ENCODE data around the gene ADAMTS19.

ADAMTS19 gene

GRCh38 chr5:129499208-129499852 lies 39.2 kb downstream of the ADAMTS19 start:
- H3K4me3 ChIP-seq (ENCODE audit: low read length): no peak overlapping the region
- TF ChIP-seq ZNF274 (IDR thresholded peaks at IDR 0.05; ENCODE audit: low read depth, low read length): no peak

GRCh38 chr5:129500101-129500500 lies 40.0 kb downstream of the ADAMTS19 start:
- no peak overlapping the region for H3K4me3 ChIP-seq (ENCODE audit: low read length)
- TF ChIP-seq ZNF274 (IDR thresholded peaks at IDR 0.05; ENCODE audit: low read depth, low read length): no peak

GRCh38 chr5:129506086-129506485 lies 46.0 kb downstream of the ADAMTS19 start:
- no peak for TF ChIP-seq ZNF274 (IDR thresholded peaks at IDR 0.05; ENCODE audit: low read depth, low read length)
- no peak overlapping the region for H3K4me3 ChIP-seq (ENCODE audit: low read length)

GRCh38 chr5:129506950-129507349 lies 46.9 kb downstream of the ADAMTS19 start:
- H3K4me3 ChIP-seq (ENCODE audit: low read length): no peak overlapping the region
- no peak for TF ChIP-seq ZNF274 (IDR thresholded peaks at IDR 0.05; ENCODE audit: low read depth, low read length)

GRCh38 chr5:129507527-129507926 lies 47.4 kb downstream of the ADAMTS19 start:
- no peak for TF ChIP-seq ZNF274 (IDR thresholded peaks at IDR 0.05; ENCODE audit: low read depth, low read length)
- H3K4me3 ChIP-seq (ENCODE audit: low read length): no peak overlapping the region

GRCh38 chr5:129508606-129509005 lies 48.5 kb downstream of the ADAMTS19 start:
- no peak for TF ChIP-seq ZNF274 (IDR thresholded peaks at IDR 0.05; ENCODE audit: low read depth, low read length)

GRCh38 chr5:129509363-129509975 lies 49.4 kb downstream of the ADAMTS19 start:
- H3K4me3 ChIP-seq (ENCODE audit: low read length): no peak overlapping the region
- no peak for TF ChIP-seq ZNF274 (IDR thresholded peaks at IDR 0.05; ENCODE audit: low read depth, low read length)

More at GRCh38 chr5:129508606-129509005, 48.5 kb downstream of the ADAMTS19 start:
- no peak overlapping the region for H3K4me3 ChIP-seq (ENCODE audit: low read length)

- TF ChIP-seq ZNF274 (IDR thresholded peaks at IDR 0.05; ENCODE audit: low read depth, low read length): no peak
- H3K4me3 ChIP-seq (ENCODE audit: low read length): no peak overlapping the region
These were observed 51.2 kb downstream of the ADAMTS19 start for GRCh38 chr5:129511291-129511690.

GRCh38 chr5:129541051-129541450 lies 81.0 kb downstream of the ADAMTS19 start:
- TF ChIP-seq ZNF274 (IDR thresholded peaks at IDR 0.05; ENCODE audit: low read depth, low read length): no peak
- no peak overlapping the region for H3K4me3 ChIP-seq (ENCODE audit: low read length)

- TF ChIP-seq ZNF274 (IDR thresholded peaks at IDR 0.05; ENCODE audit: low read depth, low read length): no peak
- H3K4me3 ChIP-seq (ENCODE audit: low read length): no peak overlapping the region
These were observed 81.7 kb downstream of the ADAMTS19 start for GRCh38 chr5:129541648-129542251.

- no peak overlapping the region for H3K4me3 ChIP-seq (ENCODE audit: low read length)
- no peak for TF ChIP-seq ZNF274 (IDR thresholded peaks at IDR 0.05; ENCODE audit: low read depth, low read length)
These were observed 87.0 kb downstream of the ADAMTS19 start for GRCh38 chr5:129547137-129547536.

- no peak overlapping the region for H3K4me3 ChIP-seq (ENCODE audit: low read length)
- TF ChIP-seq ZNF274 (IDR thresholded peaks at IDR 0.05; ENCODE audit: low read depth, low read length): no peak
These were observed 94.2 kb downstream of the ADAMTS19 start for GRCh38 chr5:129554134-129554904.

GRCh38 chr5:129563585-129563984 lies 103.5 kb downstream of the ADAMTS19 start:
- no peak for TF ChIP-seq ZNF274 (IDR thresholded peaks at IDR 0.05; ENCODE audit: low read depth, low read length)

GRCh38 chr5:129569295-129569694 lies 109.2 kb downstream of the ADAMTS19 start:
- H3K4me3 ChIP-seq (ENCODE audit: low read length): no peak overlapping the region
- TF ChIP-seq ZNF274 (IDR thresholded peaks at IDR 0.05; ENCODE audit: low read depth, low read length): no peak

More at GRCh38 chr5:129563585-129563984, 103.5 kb downstream of the ADAMTS19 start:
- no peak overlapping the region for H3K4me3 ChIP-seq (ENCODE audit: low read length)

All from GM08714 (cell line).